HepG2 (cell line): ENCODE data around the gene MVK. TPM values are rescaled to one million over a fixed set of nuclear protein-coding genes. Genes with fewer than 3 reads are reported as not detected.

ENCODE experiments used
- ADNP ChIP-seq: sonication (generic); formaldehyde crosslinking; IDR thresholded peaks from 2 replicates; pipeline ENCODE4 v1.4.0; 2020; ENCODE audit warnings: missing genetic modification reagents
- ATAD3A ChIP-seq: sonication (generic); formaldehyde crosslinking; IDR thresholded peaks from 2 replicates; pipeline ENCODE4 v1.4.0; 2020; ENCODE audit warnings: missing genetic modification reagents
- ATF5 ChIP-seq: sonication (generic); formaldehyde crosslinking; IDR thresholded peaks from 2 replicates; pipeline ENCODE4 v1.4.0; 2020; ENCODE audit warnings: mild to moderate bottlenecking, low read depth, missing genetic modification reagents
- CAMTA2 ChIP-seq: sonication (generic); formaldehyde crosslinking; IDR thresholded peaks from 2 replicates; pipeline ENCODE4 v1.4.0; 2020; ENCODE audit warnings: mild to moderate bottlenecking, missing genetic modification reagents, borderline replicate concordance
- CBX1 ChIP-seq: IDR thresholded peaks from one replicate; pipeline ENCODE4 v1.6.1; 2016; ENCODE audit warnings: antibody characterized with exemption, low read depth
- CSRNP2 ChIP-seq: sonication (generic); formaldehyde crosslinking; conservative IDR thresholded peaks from 2 replicates; pipeline ENCODE4 v1.8.0; 2022; ENCODE audit warnings: low read depth, missing genetic modification reagents
- FOXO1 ChIP-seq: sonication (generic); formaldehyde crosslinking; IDR thresholded peaks from 2 replicates; pipeline ENCODE4 v1.4.0; 2020; ENCODE audit warnings: missing genetic modification reagents
- HES4 ChIP-seq: sonication (generic); formaldehyde crosslinking; IDR thresholded peaks from 2 replicates; pipeline ENCODE4 v1.9.0; 2021; ENCODE audit warnings: mild to moderate bottlenecking, missing genetic modification reagents, borderline replicate concordance
- IKZF4 ChIP-seq: sonication (generic); formaldehyde crosslinking; IDR thresholded peaks from 2 replicates; pipeline ENCODE4 v1.5.1; 2020; ENCODE audit warnings: borderline replicate concordance, mild to moderate bottlenecking, low read depth, missing genetic modification reagents; ENCODE audit errors: not compliant biosample characterization
- JARID2 ChIP-seq: sonication (generic); formaldehyde crosslinking; IDR thresholded peaks from 2 replicates; pipeline ENCODE4 v1.8.1; 2023; ENCODE audit warnings: missing genetic modification reagents, inconsistent platforms; ENCODE audit not compliant: insufficient replicate concordance
- MEF2D ChIP-seq: sonication (generic); formaldehyde crosslinking; IDR thresholded peaks from 2 replicates; pipeline ENCODE4 v1.5.1; 2020; ENCODE audit warnings: mild to moderate bottlenecking, missing genetic modification reagents
- MIXL1 ChIP-seq: IDR thresholded peaks from 2 replicates; pipeline ENCODE4 v1.6.1; 2016
- SALL1 ChIP-seq: sonication (generic); formaldehyde crosslinking; IDR thresholded peaks from 2 replicates; pipeline ENCODE4 v1.8.0; 2022; ENCODE audit warnings: mild to moderate bottlenecking, missing genetic modification reagents
- SIN3A ChIP-seq: IDR thresholded peaks from 2 replicates; pipeline ENCODE4 v1.6.1; 2011; ENCODE audit warnings: low read depth, mild to moderate bottlenecking, control low read depth, low read length, borderline replicate concordance
- ZFP82 ChIP-seq: sonication (generic); formaldehyde crosslinking; IDR thresholded peaks from 2 replicates; pipeline ENCODE4 v1.5.1; 2020; ENCODE audit warnings: mild to moderate bottlenecking, missing genetic modification reagents, borderline replicate concordance
- ZIK1 ChIP-seq: sonication (generic); formaldehyde crosslinking; IDR thresholded peaks from 2 replicates; pipeline ENCODE4 v1.5.0; 2020; ENCODE audit warnings: mild to moderate bottlenecking, low read depth, missing genetic modification reagents, borderline replicate concordance
- ZMYM2 ChIP-seq: sonication (generic); formaldehyde crosslinking; IDR thresholded peaks from 2 replicates; pipeline ENCODE4 v1.8.0; 2022; ENCODE audit warnings: mild to moderate bottlenecking, missing genetic modification reagents
- ZNF264 ChIP-seq: sonication (generic); formaldehyde crosslinking; IDR thresholded peaks from 2 replicates; pipeline ENCODE4 v1.4.0; 2020; ENCODE audit warnings: missing genetic modification reagents
- ZNF652 ChIP-seq: IDR thresholded peaks from 2 replicates; pipeline ENCODE4 v1.6.1; 2016; ENCODE audit warnings: low read depth, borderline replicate concordance
- ZNF749 ChIP-seq: sonication (generic); formaldehyde crosslinking; IDR thresholded peaks from 2 replicates; pipeline ENCODE4 v1.8.0; 2022; ENCODE audit warnings: mild to moderate bottlenecking, missing genetic modification reagents, moderate library complexity, borderline replicate concordance
- ZNF75D ChIP-seq: sonication (generic); formaldehyde crosslinking; IDR thresholded peaks from 2 replicates; pipeline ENCODE4 v1.8.1; 2023; ENCODE audit warnings: missing genetic modification reagents, mild to moderate bottlenecking, borderline replicate concordance
- ZNF776 ChIP-seq: sonication (generic); formaldehyde crosslinking; IDR thresholded peaks from 2 replicates; pipeline ENCODE4 v1.4.0; 2020; ENCODE audit warnings: mild to moderate bottlenecking, missing genetic modification reagents
- polyA plus RNA-seq, 8 experiments: library from polyadenylated mRNA; depleted of rRNA in 3 of 8; stranded (reverse) in 7 of 8; unstranded in 1 of 8; fragments of >200 nt; fragmentation: Illumina TruSeq in 4 of 8; extraction: Trizol in 4 of 8; gene quantifications; 2 replicates each; pipeline versions ENCODE4 v1.2.1 to v1.2.3, GENCODE V29; 2011 to 2016; ENCODE audit warnings: low read depth in 4 of 8, missing spikeins in 1 of 8, mixed read lengths in 1 of 8; ENCODE audit not compliant: insufficient read depth in 1 of 8
- total RNA-seq, 5 experiments: library from RNA; depleted of rRNA; stranded (reverse); fragments of >200 nt; fragmentation: Illumina TruSeq; extraction: Trizol; gene quantifications; 2 replicates each; pipeline ENCODE4 v1.2.3, GENCODE V29; 2016; ENCODE audit warnings: low read depth in 1 of 5
- TF ChIP-seq, protein P1 (sequence below): sonication (generic); formaldehyde crosslinking; IDR thresholded peaks from 2 replicates; pipeline ENCODE4 v1.5.1; 2020; ENCODE audit warnings: missing genetic modification reagents, mild to moderate bottlenecking, borderline replicate concordance

Gene MVK
- total and polyA plus RNA-seq, 2 of the 13 experiments (the other 11 are each of a cell fraction or from before 2014, with no cell fraction given) = 11.6 to 66.9 TPM

- no peak for TF ChIP-seq FOXO1 (CRISPR knock-in tag)
- TF ChIP-seq JARID2 = no peak
- TF ChIP-seq IKZF4 (CRISPR knock-in tag) = no peak
- no peak for TF ChIP-seq ZNF75D
- TF ChIP-seq ATF5 = 0 out of 2 replicates have a peak, but pooled peaks have one; percentile 16
- peak; percentile 46; the same call in 1 of the 2 replicates for TF ChIP-seq ZNF776 (CRISPR knock-in tag)
- TF ChIP-seq ZMYM2 = peak; percentile 68; the same call in 1 of the 2 replicates
- TF ChIP-seq CSRNP2 (CRISPR knock-in tag) = no peak
- TF ChIP-seq ZNF652 = peak; percentile 23; the same call in 1 of the 2 replicates
- TF ChIP-seq, protein P1, sequence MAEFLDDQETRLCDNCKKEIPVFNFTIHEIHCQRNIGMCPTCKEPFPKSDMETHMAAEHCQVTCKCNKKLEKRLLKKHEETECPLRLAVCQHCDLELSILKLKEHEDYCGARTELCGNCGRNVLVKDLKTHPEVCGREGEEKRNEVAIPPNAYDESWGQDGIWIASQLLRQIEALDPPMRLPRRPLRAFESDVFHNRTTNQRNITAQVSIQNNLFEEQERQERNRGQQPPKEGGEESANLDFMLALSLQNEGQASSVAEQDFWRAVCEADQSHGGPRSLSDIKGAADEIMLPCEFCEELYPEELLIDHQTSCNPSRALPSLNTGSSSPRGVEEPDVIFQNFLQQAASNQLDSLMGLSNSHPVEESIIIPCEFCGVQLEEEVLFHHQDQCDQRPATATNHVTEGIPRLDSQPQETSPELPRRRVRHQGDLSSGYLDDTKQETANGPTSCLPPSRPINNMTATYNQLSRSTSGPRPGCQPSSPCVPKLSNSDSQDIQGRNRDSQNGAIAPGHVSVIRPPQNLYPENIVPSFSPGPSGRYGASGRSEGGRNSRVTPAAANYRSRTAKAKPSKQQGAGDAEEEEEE (CRISPR knock-in tag) = peak; percentile 76; the same call in 1 of the 2 replicates
- no peak for TF ChIP-seq ATAD3A (CRISPR knock-in tag)
- peak; percentile 61 for TF ChIP-seq SALL1 (CRISPR knock-in tag)
- TF ChIP-seq ZNF264 (CRISPR knock-in tag) = 0 out of 2 replicates have a peak, but pooled peaks have one; percentile 63
- TF ChIP-seq MEF2D (CRISPR knock-in tag) = peak; percentile 12; the same call in 1 of the 2 replicates
- TF ChIP-seq CBX1 = peak; percentile 23
- TF ChIP-seq HES4 (CRISPR knock-in tag) = no peak
- TF ChIP-seq ADNP (CRISPR knock-in tag) = no peak
- 0 out of 2 replicates have a peak, but pooled peaks have one; percentile 48 for TF ChIP-seq ZNF749 (CRISPR knock-in tag)
- TF ChIP-seq MIXL1 (CRISPR knock-in tag) = peak; percentile 26; the same call in 1 of the 2 replicates
- TF ChIP-seq ZFP82 (CRISPR knock-in tag) = no peak
- TF ChIP-seq ZIK1 (CRISPR knock-in tag) = peak; percentile 22; the same call in 1 of the 2 replicates
- TF ChIP-seq SIN3A = 0 out of 2 replicates have a peak, but pooled peaks have one; percentile 47
- 0 out of 2 replicates have a peak, but pooled peaks have one; percentile 59 for TF ChIP-seq CAMTA2 (CRISPR knock-in tag)
Measured at GRCh38 chr12:109597795-109598427, 24.3 kb downstream of the MVK start (continued).
